H1 (cell line): ENCODE data around the gene MAP7. TPM values are rescaled to one million over a fixed set of nuclear protein-coding genes. Genes with fewer than 3 reads are reported as not detected.

Source experiments
- CTCF ChIA-PET: fragments of 300-600 bp; sonication (Branson Sonifier 250); formaldehyde crosslinking; loops from one replicate; lab custom pipeline; 2021; ENCODE audit not compliant: partially characterized antibody; lab: Charles Lee
- POLR2A ChIA-PET: fragments of 300-600 bp; sonication (Branson Sonifier 250); formaldehyde crosslinking; loops from one replicate; lab custom pipeline; 2021; ENCODE audit warnings: inconsistent platforms; ENCODE audit not compliant: partially characterized antibody; lab: Charles Lee
- DNase-seq, 2 experiments: peaks; one replicate each; pipeline versions ENCODE4 v3.0.0 to v3.0.0-alpha.2; 2010 to 2022; ENCODE audit warnings: low spot score in 2 of 2, low read depth in 1 of 2, mixed read lengths in 1 of 2
- FAIRE-seq: peaks from 2 replicates; lab custom pipeline; 2011; peaks lifted over from hg19 to GRCh38; lab: Jason Lieb, UNC
- H2AFZ ChIP-seq: 2 replicates; pipeline ENCODE4 v1.8.1; 2012; ENCODE audit warnings: low read length, inconsistent platforms
- H2AK5ac ChIP-seq: 2 replicates; pipeline ENCODE4 v1.6.1; 2013; ENCODE audit warnings: low read depth, low read length
- H2BK120ac ChIP-seq: replicated peaks from 2 replicates; pipeline ENCODE3; 2013; ENCODE audit warnings: low read depth, low read length, inconsistent platforms
- H2BK12ac ChIP-seq: 2 replicates; pipeline ENCODE4 v1.6.1; 2013; ENCODE audit warnings: low read depth, low read length
- H2BK15ac ChIP-seq: 2 replicates; pipeline ENCODE4 v1.6.1; 2013; ENCODE audit warnings: low read length
- H2BK20ac ChIP-seq: 2 replicates; pipeline ENCODE4 v1.6.1; 2013; ENCODE audit warnings: low read length
- H2BK5ac ChIP-seq: 2 replicates; pipeline ENCODE4 v1.6.1; 2013; ENCODE audit warnings: low read depth, low read length
- H3K14ac ChIP-seq: 2 replicates; pipeline ENCODE4 v1.6.1; 2013; ENCODE audit warnings: inconsistent platforms; ENCODE audit not compliant: insufficient read length
- H3K18ac ChIP-seq: 2 replicates; pipeline ENCODE4 v1.6.1; 2013; ENCODE audit warnings: low read length; ENCODE audit errors: extremely low read depth
- H3K23ac ChIP-seq: 2 replicates; pipeline ENCODE4 v1.6.1; 2013; ENCODE audit warnings: inconsistent platforms; ENCODE audit not compliant: insufficient read length
- H3K23me2 ChIP-seq: 2 replicates; pipeline ENCODE4 v1.6.1; 2013; ENCODE audit warnings: low read depth, low read length
- H3K27ac ChIP-seq: 2 replicates; pipeline ENCODE4 v1.6.1; 2011; ENCODE audit warnings: low read depth, low read length, inconsistent platforms
- H3K27me3 ChIP-seq, 4 experiments: replicated peaks in 1 of 4; 1 replicate in 1 of 4; 2 replicates in 3 of 4; pipeline versions ENCODE4 v1.6.1 to v1.8.1; 2011 to 2013; ENCODE audit warnings: low read length in 3 of 4, mild to moderate bottlenecking in 3 of 4, inconsistent platforms in 2 of 4, mixed read lengths in 2 of 4, moderate library complexity in 1 of 4; ENCODE audit not compliant: control insufficient read depth in 3 of 4, insufficient read depth in 3 of 4; ENCODE audit errors: extremely low read depth in 1 of 4
- H3K36me3 ChIP-seq, 4 experiments: 2 replicates each; pipeline versions ENCODE4 v1.6.1 to v1.8.1; 2011 to 2013; ENCODE audit warnings: mild to moderate bottlenecking in 4 of 4, low read length in 3 of 4, moderate library complexity in 2 of 4, control low read depth in 1 of 4, inconsistent platforms in 1 of 4; ENCODE audit not compliant: insufficient read depth in 4 of 4, control insufficient read depth in 2 of 4
- H3K4ac ChIP-seq: replicated peaks from 2 replicates; pipeline ENCODE3; 2013; ENCODE audit warnings: low read length, low read depth, mixed read lengths, inconsistent platforms; ENCODE audit not compliant: insufficient read length
- H3K4me1 ChIP-seq, 4 experiments: replicated peaks in 1 of 4; 1 replicate in 1 of 4; 2 replicates in 3 of 4; pipeline versions ENCODE4 v1.6.1 to v1.8.1; 2011 to 2013; ENCODE audit warnings: low read length in 3 of 4, inconsistent platforms in 2 of 4, mixed read lengths in 1 of 4; ENCODE audit not compliant: insufficient read depth in 4 of 4, control insufficient read depth in 3 of 4
- H3K4me2 ChIP-seq, 2 experiments: 2 replicates each; pipeline versions ENCODE4 v1.6.1 to v1.8.1; 2011 to 2013; ENCODE audit warnings: low read depth in 2 of 2, low read length in 2 of 2, control low read depth in 1 of 2, inconsistent platforms in 1 of 2, mild to moderate bottlenecking in 1 of 2; ENCODE audit not compliant: insufficient read depth in 1 of 2
- H3K4me3 ChIP-seq, 4 experiments: fragments of 200-600, 300-600 bp in 1 of 4; sonication (generic), shearing (Covaris generic), sonication (Bioruptor Twin) in 1 of 4; 2 replicates each; pipeline versions ENCODE4 v1.5.1 to v1.8.1; 2011 to 2016; ENCODE audit warnings: low read length in 4 of 4, low read depth in 3 of 4, control low read depth in 2 of 4, inconsistent platforms in 2 of 4, mild to moderate bottlenecking in 2 of 4, mixed read lengths in 1 of 4, moderate library complexity in 1 of 4; ENCODE audit not compliant: insufficient read depth in 2 of 4; ENCODE audit errors: extremely low read depth in 1 of 4
- H3K56ac ChIP-seq: replicated peaks from 2 replicates; pipeline ENCODE3; 2013; ENCODE audit warnings: low read depth, mild to moderate bottlenecking, mixed read lengths, low read length, inconsistent platforms; ENCODE audit not compliant: insufficient read length
- H3K79me1 ChIP-seq: 2 replicates; pipeline ENCODE4 v1.6.1; 2013; ENCODE audit warnings: low read depth, low read length, control low read depth
- H3K79me2 ChIP-seq, 2 experiments: 2 replicates each; pipeline versions ENCODE4 v1.6.1 to v1.8.1; 2012 to 2013; ENCODE audit warnings: low read length in 2 of 2, mild to moderate bottlenecking in 2 of 2, inconsistent platforms in 1 of 2; ENCODE audit not compliant: insufficient read depth in 2 of 2, control insufficient read depth in 1 of 2
- H3K9ac ChIP-seq, 4 experiments: replicated peaks in 1 of 4; 1 replicate in 1 of 4; 2 replicates in 3 of 4; pipeline versions ENCODE4 v1.6.1 to v1.8.1; 2011 to 2013; ENCODE audit warnings: low read depth in 3 of 4, low read length in 3 of 4, control low read depth in 2 of 4, mild to moderate bottlenecking in 2 of 4, moderate library complexity in 2 of 4, inconsistent platforms in 1 of 4; ENCODE audit errors: extremely low read depth in 1 of 4
- H3K9me3 ChIP-seq, 2 experiments: 2 replicates each; pipeline versions ENCODE4 v1.6.1 to v1.8.1; 2012 to 2013; ENCODE audit warnings: mild to moderate bottlenecking in 2 of 2, moderate library complexity in 2 of 2, control low read depth in 1 of 2, inconsistent platforms in 1 of 2, low read depth in 1 of 2, low read length in 1 of 2, mixed read lengths in 1 of 2; ENCODE audit not compliant: insufficient read depth in 2 of 2
- H4K20me1 ChIP-seq, 2 experiments: replicated peaks in 1 of 2; 2 replicates each; pipeline versions ENCODE3 to v1.8.1; 2011 to 2013; ENCODE audit warnings: inconsistent platforms in 2 of 2, low read length in 2 of 2, mild to moderate bottlenecking in 1 of 2; ENCODE audit not compliant: insufficient read depth in 2 of 2, control insufficient read depth in 1 of 2
- H4K5ac ChIP-seq: 2 replicates; pipeline ENCODE4 v1.6.1; 2013; ENCODE audit warnings: low read length, low read depth, mixed read lengths, inconsistent platforms; ENCODE audit not compliant: insufficient read length
- H4K8ac ChIP-seq: 2 replicates; pipeline ENCODE4 v1.8.0; 2013; ENCODE audit warnings: mild to moderate bottlenecking, moderate library complexity, low read length, inconsistent platforms; ENCODE audit not compliant: insufficient read depth; ENCODE audit errors: extremely low read depth
- H4K91ac ChIP-seq: replicated peaks from 2 replicates; pipeline ENCODE3; 2013; ENCODE audit warnings: low read length, mixed read lengths, inconsistent platforms; ENCODE audit not compliant: insufficient read length
- ATF2 ChIP-seq: IDR thresholded peaks from 2 replicates; pipeline ENCODE4 v1.6.1; 2012; ENCODE audit warnings: low read length, inconsistent platforms
- EP300 ChIP-seq, 2 experiments: IDR thresholded peaks; 1 replicate in 1 of 2; 2 replicates in 1 of 2; pipeline ENCODE4 v1.6.1; 2011 to 2012; ENCODE audit warnings: low read depth in 2 of 2, low read length in 2 of 2, mild to moderate bottlenecking in 2 of 2, borderline replicate concordance in 1 of 2, inconsistent platforms in 1 of 2, moderate library complexity in 1 of 2
- KDM4A ChIP-seq: IDR thresholded peaks from one replicate; pipeline ENCODE4 v1.7.1; 2012; ENCODE audit warnings: low read depth, mild to moderate bottlenecking, moderate library complexity, low read length, inconsistent platforms; ENCODE audit not compliant: severe bottlenecking
- SAP30 ChIP-seq: fragments of 300-600 bp; sonication (generic); IDR thresholded peaks from 2 replicates; pipeline ENCODE4 v1.7.1; 2012; ENCODE audit warnings: low read length, moderate library complexity, mild to moderate bottlenecking, inconsistent platforms; ENCODE audit not compliant: insufficient read depth, insufficient replicate concordance
- SIRT6 ChIP-seq: IDR thresholded peaks from one replicate; pipeline ENCODE4 v1.7.1; 2012; ENCODE audit warnings: low read length, inconsistent platforms
- SUZ12 ChIP-seq: fragments of 200-600 bp; sonication (generic); IDR thresholded peaks from 2 replicates; pipeline ENCODE4 v1.6.1; 2012; ENCODE audit warnings: mild to moderate bottlenecking, inconsistent platforms, low read length, moderate library complexity, mixed read lengths
- TCF12 ChIP-seq: IDR thresholded peaks from 2 replicates; pipeline ENCODE4 v1.6.1; 2011; ENCODE audit warnings: low read depth, mild to moderate bottlenecking, low read length
- WGBS, 2 experiments: shearing (Covaris generic) in 1 of 2; methylation state at CpG; one replicate each; pipeline versions ENCODE4 v1.1.6 to v1.1.7; 2013 to 2015; ENCODE audit warnings: low lambda C conversion rate in 2 of 2, mixed read lengths in 2 of 2, inconsistent platforms in 1 of 2, low coverage in 1 of 2, missing lambda C conversion rate in 1 of 2; ENCODE audit not compliant: insufficient replicate concordance in 2 of 2, insufficient coverage in 1 of 2, insufficient read length in 1 of 2; ENCODE audit errors: extremely low coverage in 1 of 2, missing lambda C conversion rate in 1 of 2; 5-methylcytosine and 5-hydroxymethylcytosine counted together
- polyA plus RNA-seq, 7 experiments: library from polyadenylated mRNA; depleted of rRNA in 3 of 7; stranded (reverse) in 5 of 7; unstranded in 2 of 7; fragments of >200 nt in 5 of 7; fragments of 200-250 nt in 2 of 7; gene quantifications; 1 replicate in 5 of 7; 2 replicates in 1 of 7; 4 replicates in 1 of 7; pipeline versions ENCODE4 v1.2.1 to v1.2.3, GENCODE V29; 2011 to 2013; ENCODE audit warnings: missing spikeins in 2 of 7, mixed read lengths in 2 of 7
- total RNA-seq: library from RNA; stranded (reverse); fragmentation: NEBNext Ultra II Directional; extraction: Animal tissue kit (Norgen Biotek cat#: 25700); gene quantifications from 2 replicates; pipeline ENCODE4 v1.2.1, GENCODE V29; 2021

MAP7 gene
- total and polyA plus RNA-seq, 2 of the 8 experiments (the other 6 are each of a cell fraction or from before 2014, with no cell fraction given): 13.5 to 66.9 TPM

GRCh38 chr6:136337121-136337520 lies 213.1 kb downstream of the MAP7 start:
- H2BK20ac ChIP-seq: no peak overlapping the region
- no peak overlapping the region for H3K56ac ChIP-seq
- no peak for TF ChIP-seq SIRT6
- TF ChIP-seq KDM4A: no peak
- TF ChIP-seq ATF2: no peak
- TF ChIP-seq TCF12: no peak
- TF ChIP-seq SUZ12: no peak
- no peak for TF ChIP-seq SAP30
- TF ChIP-seq EP300 (IDR thresholded peaks at IDR 0.05; ENCODE audit: borderline replicate concordance in 1 of 2, low read depth in 2 of 2, low read length in 2 of 2): no peak
- H3K23me2 ChIP-seq: no peaks in the 10 kb centered on the region
- no peak overlapping the region for H4K91ac ChIP-seq
- H3K79me1 ChIP-seq: no peaks in the 10 kb centered on the region
- no peaks in the 10 kb centered on the region for H3K36me3 ChIP-seq
- H3K27ac ChIP-seq: no peak overlapping the region
- no peaks in the 10 kb centered on the region for H4K20me1 ChIP-seq
- no peak overlapping the region for H2BK120ac ChIP-seq
- H3K9me3 ChIP-seq: no peaks in the 10 kb centered on the region
- H3K4me2 ChIP-seq: no peak overlapping the region
- no peak overlapping the region for H2AFZ ChIP-seq
- peaks cover 0 to 1% (median 0%) of the 10 kb centered on the region in 4 experiments; a peak in 2 of 7 replicates for H3K27me3 ChIP-seq
- no peak overlapping the region for H2AK5ac ChIP-seq
- ChIA-PET POLR2A (interaction anchor here (1.1 to 2.6 kb wide), 3 partner anchors 16 to 49 kb away, joined by 5 to 10 read pairs (median 6); partner anchors contain the start of gene BCLAF1), CTCF (interaction anchor here (0.6 to 2.7 kb wide), 11 partner anchors 12 to 692 kb away, joined by 3 to 15 read pairs (median 3); partner anchors contain the start of gene MTFR2)
- DNase-seq: no peak
- H3K4me1 ChIP-seq: no peaks in the 10 kb centered on the region; a peak in 1 of 7 replicates
- no peak overlapping the region for H3K14ac ChIP-seq
- no peak for FAIRE-seq
- 91% methylated on average over 3 of the region's 3 CpGs; no CpG with 5 or more reads in 1 of the 2 experiments for WGBS, 2 experiments
- H4K8ac ChIP-seq: no peak overlapping the region
- H2BK5ac ChIP-seq: no peak overlapping the region
- no peak overlapping the region for H3K4me3 ChIP-seq
- no peak overlapping the region for H3K23ac ChIP-seq
- H2BK15ac ChIP-seq: no peak overlapping the region
- no peaks in the 10 kb centered on the region for H3K79me2 ChIP-seq
- no peak overlapping the region for H4K5ac ChIP-seq
- no peak overlapping the region for H3K18ac ChIP-seq
- H3K4ac ChIP-seq: no peak overlapping the region
- no peak overlapping the region for H2BK12ac ChIP-seq
- H3K9ac ChIP-seq: no peak overlapping the region
